Left renal pelvis (tissue), 4 donors: Measurements from ENCODE around the gene STYK1. TPM values are rescaled to one million over a fixed set of nuclear protein-coding genes. Genes with fewer than 3 reads are reported as not detected.
"Not testable (repeated sequence)": the region's sequence is repeated elsewhere in the genome, so short reads cannot be mapped to it uniquely, and the experiment has no call there.

Experiments
- DNase-seq, 4 donors: peaks; one replicate each; pipeline ENCODE4 v3.0.0-alpha.2; 2013; ENCODE audit warnings: low read depth in 4 of 4, low spot score in 3 of 4
- polyA plus RNA-seq, 4 donors: library from polyadenylated mRNA; unstranded; fragments of 120-200 nt; gene quantifications; one replicate each; pipeline ENCODE4 v1.2.1, GENCODE V29; 2013; ENCODE audit not compliant: insufficient read length in 4 of 4

The STYK1 gene
- polyA plus RNA-seq, 4 donors, result 0.10 to 1.7 (median 0.99) TPM

- DNase-seq, result no peak
These were observed 23.3 kb upstream of the STYK1 start for GRCh38 chr12:10697156-10697555.

GRCh38 chr12:10690906-10691305 is 17.1 kb upstream of the STYK1 start:
- DNase-seq, result no peak

- no peak for DNase-seq
These were observed 15.3 kb upstream of the STYK1 start for GRCh38 chr12:10689146-10689545.

- DNase-seq, result no peak
These were observed 14.2 kb upstream of the STYK1 start for GRCh38 chr12:10688042-10688441.

GRCh38 chr12:10672231-10672868 is 1.5 kb downstream of the STYK1 start:
- DNase-seq, result no peak

- no peak for DNase-seq
These were observed 4.3 kb downstream of the STYK1 start for GRCh38 chr12:10669533-10669932.

- DNase-seq, result no peak
These were observed 5.3 kb downstream of the STYK1 start for GRCh38 chr12:10668526-10668925.

- DNase-seq, result no peak
These were observed 6.3 kb downstream of the STYK1 start for GRCh38 chr12:10667581-10667980.

GRCh38 chr12:10664499-10664898 is 9.4 kb downstream of the STYK1 start:
- DNase-seq, result no peak

GRCh38 chr12:10663869-10664268 is 10.0 kb downstream of the STYK1 start:
- no peak for DNase-seq

GRCh38 chr12:10661338-10661737 is 12.5 kb downstream of the STYK1 start:
- no peak for DNase-seq

GRCh38 chr12:10654003-10654402 is 19.8 kb downstream of the STYK1 start:
- DNase-seq, result no peak

GRCh38 chr12:10652192-10652591 is 21.7 kb downstream of the STYK1 start:
- no peak for DNase-seq

GRCh38 chr12:10646576-10646975 is 27.3 kb downstream of the STYK1 start:
- not testable (repeated sequence) for DNase-seq

GRCh38 chr12:10645910-10646309 is 27.9 kb downstream of the STYK1 start:
- no peak for DNase-seq

GRCh38 chr12:10641735-10642500 is 31.9 kb downstream of the STYK1 start:
- DNase-seq, result no peak

GRCh38 chr12:10638728-10639127 is 35.1 kb downstream of the STYK1 start:
- DNase-seq, result no peak

- no peak for DNase-seq
These were observed 37.2 kb downstream of the STYK1 start for GRCh38 chr12:10636611-10637010.

- DNase-seq, result no peak
These were observed 37.7 kb downstream of the STYK1 start for GRCh38 chr12:10636124-10636523.

GRCh38 chr12:10635306-10635705 is 38.5 kb downstream of the STYK1 start:
- DNase-seq, result no peak

GRCh38 chr12:10634427-10634826 is 39.4 kb downstream of the STYK1 start:
- DNase-seq, result no peak

- no peak for DNase-seq
These were observed 40.3 kb downstream of the STYK1 start for GRCh38 chr12:10633541-10633940.
